ENCODE measurements around the gene PI4K2B.
"Not testable (repeated sequence)": the region's sequence is repeated elsewhere in the genome, so short reads cannot be mapped to it uniquely, and the experiment has no call there.

PI4K2B gene

GRCh38 chr4:25233737-25234389, at the start of gene PI4K2B:
Gene PI4K2B, plus strand, starts transcription at chr4:25234033. Its CDS starts 131 bp downstream, at chr4:25234164.
- H3K27ac Mint-ChIP-seq, result peak within 1 kb of the TSS; percentile 91
- H3K27me3 Mint-ChIP-seq, result no peaks in the 10 kb centered on the region
- no peaks in the 10 kb centered on the region for H3K9me3 Mint-ChIP-seq (ENCODE audit: low read depth)
- H3K36me3 Mint-ChIP-seq, result peaks cover 7% of the 10 kb centered on the region
- peak within 1 kb of the TSS; percentile 96 for H3K4me3 Mint-ChIP-seq
- peaks cover 37% of the 10 kb centered on the region for H3K4me1 Mint-ChIP-seq (ENCODE audit: low read depth)

GRCh38 chr4:25184056-25184455, 49.8 kb upstream of the PI4K2B start:
- no peaks in the 10 kb centered on the region for H3K27me3 Mint-ChIP-seq
- H3K9me3 Mint-ChIP-seq (ENCODE audit: low read depth), result no peaks in the 10 kb centered on the region
- H3K36me3 Mint-ChIP-seq, result peaks cover 4% of the 10 kb centered on the region

GRCh38 chr4:25190407-25190806, 43.4 kb upstream of the PI4K2B start:
- H3K36me3 Mint-ChIP-seq, result peaks cover 2% of the 10 kb centered on the region
- H3K27me3 Mint-ChIP-seq, result no peaks in the 10 kb centered on the region
- H3K4me3 Mint-ChIP-seq, result no peak overlapping the region
- H3K27ac Mint-ChIP-seq, result no peak overlapping the region
- no peaks in the 10 kb centered on the region for H3K9me3 Mint-ChIP-seq (ENCODE audit: low read depth)
- H3K4me1 Mint-ChIP-seq (ENCODE audit: low read depth), result peaks cover 6% of the 10 kb centered on the region

More at GRCh38 chr4:25184056-25184455, 49.8 kb upstream of the PI4K2B start:
- Mint-ChIP-seq H3K4me1 (ENCODE audit: low read depth) (peaks cover 20% of the 10 kb centered on the region), H3K4me3 (no peak overlapping the region), H3K27ac (no peak overlapping the region)

- Mint-ChIP-seq H3K4me1 (ENCODE audit: low read depth) (peaks cover 6% of the 10 kb centered on the region), H3K27ac (no peak overlapping the region), H3K36me3 (peaks cover 29% of the 10 kb centered on the region), H3K9me3 (ENCODE audit: low read depth) (peaks cover 2% of the 10 kb centered on the region), H3K4me3 (no peak overlapping the region), H3K27me3 (no peaks in the 10 kb centered on the region)
Observed at GRCh38 chr4:25198713-25199112, 35.1 kb upstream of the PI4K2B start.

GRCh38 chr4:25207997-25208396, 25.8 kb upstream of the PI4K2B start:
- H3K36me3 Mint-ChIP-seq, result peaks cover 13% of the 10 kb centered on the region

GRCh38 chr4:25209702-25210101, 24.1 kb upstream of the PI4K2B start:
- no peaks in the 10 kb centered on the region for H3K4me1 Mint-ChIP-seq (ENCODE audit: low read depth)
- no peaks in the 10 kb centered on the region for H3K27me3 Mint-ChIP-seq
- H3K36me3 Mint-ChIP-seq, result peaks cover 15% of the 10 kb centered on the region
- H3K4me3 Mint-ChIP-seq, result no peak overlapping the region
- peaks cover 14% of the 10 kb centered on the region for H3K9me3 Mint-ChIP-seq (ENCODE audit: low read depth)
- H3K27ac Mint-ChIP-seq, result no peak overlapping the region

More at GRCh38 chr4:25207997-25208396, 25.8 kb upstream of the PI4K2B start:
- Mint-ChIP-seq H3K27me3 (no peaks in the 10 kb centered on the region), H3K27ac (no peak overlapping the region), H3K4me1 (ENCODE audit: low read depth) (no peaks in the 10 kb centered on the region), H3K9me3 (ENCODE audit: low read depth) (peaks cover 17% of the 10 kb centered on the region), H3K4me3 (no peak overlapping the region)

- Mint-ChIP-seq H3K27ac (no peak overlapping the region), H3K9me3 (ENCODE audit: low read depth) (peaks cover 10% of the 10 kb centered on the region), H3K36me3 (peaks cover 12% of the 10 kb centered on the region), H3K4me3 (no peak overlapping the region), H3K27me3 (peaks cover 3% of the 10 kb centered on the region), H3K4me1 (ENCODE audit: low read depth) (no peaks in the 10 kb centered on the region)
Observed at GRCh38 chr4:25211721-25212120, 22.1 kb upstream of the PI4K2B start.

GRCh38 chr4:25212822-25213221, 21.0 kb upstream of the PI4K2B start:
- Mint-ChIP-seq H3K27me3 (peaks cover 3% of the 10 kb centered on the region), H3K27ac (no peak overlapping the region), H3K36me3 (peaks cover 16% of the 10 kb centered on the region), H3K9me3 (ENCODE audit: low read depth) (peaks cover 10% of the 10 kb centered on the region), H3K4me3 (no peak overlapping the region), H3K4me1 (ENCODE audit: low read depth) (no peaks in the 10 kb centered on the region)

- H3K36me3 Mint-ChIP-seq, result peaks cover 19% of the 10 kb centered on the region
Observed at GRCh38 chr4:25213347-25213979, 20.4 kb upstream of the PI4K2B start.

GRCh38 chr4:25214750-25215149, 19.1 kb upstream of the PI4K2B start:
- peaks cover 27% of the 10 kb centered on the region for H3K36me3 Mint-ChIP-seq
- H3K4me3 Mint-ChIP-seq; H3K27ac Mint-ChIP-seq; H3K27me3 Mint-ChIP-seq; H3K4me1 Mint-ChIP-seq (ENCODE audit: low read depth): not testable (repeated sequence)
- H3K9me3 Mint-ChIP-seq (ENCODE audit: low read depth), result peaks cover 13% of the 10 kb centered on the region

More at GRCh38 chr4:25213347-25213979, 20.4 kb upstream of the PI4K2B start:
- no peaks in the 10 kb centered on the region for H3K4me1 Mint-ChIP-seq (ENCODE audit: low read depth)
- peaks cover 10% of the 10 kb centered on the region for H3K9me3 Mint-ChIP-seq (ENCODE audit: low read depth)
- no peak overlapping the region for H3K27ac Mint-ChIP-seq
- H3K4me3 Mint-ChIP-seq, result no peak overlapping the region
- H3K27me3 Mint-ChIP-seq, result peaks cover 3% of the 10 kb centered on the region

GRCh38 chr4:25215511-25215910, 18.3 kb upstream of the PI4K2B start:
- peaks cover 16% of the 10 kb centered on the region for H3K9me3 Mint-ChIP-seq (ENCODE audit: low read depth)
- no peak overlapping the region for H3K4me3 Mint-ChIP-seq
- H3K36me3 Mint-ChIP-seq, result peaks cover 31% of the 10 kb centered on the region
- no peaks in the 10 kb centered on the region for H3K4me1 Mint-ChIP-seq (ENCODE audit: low read depth)
- peaks cover 3% of the 10 kb centered on the region for H3K27me3 Mint-ChIP-seq
- no peak overlapping the region for H3K27ac Mint-ChIP-seq

- peaks cover 33% of the 10 kb centered on the region for H3K9me3 Mint-ChIP-seq (ENCODE audit: low read depth)
- H3K4me3 Mint-ChIP-seq, result no peak overlapping the region
- peaks cover 45% of the 10 kb centered on the region for H3K36me3 Mint-ChIP-seq
- H3K27me3 Mint-ChIP-seq, result peaks cover 1% of the 10 kb centered on the region
- no peaks in the 10 kb centered on the region for H3K4me1 Mint-ChIP-seq (ENCODE audit: low read depth)
- no peak overlapping the region for H3K27ac Mint-ChIP-seq
Observed at GRCh38 chr4:25221377-25221776, 12.5 kb upstream of the PI4K2B start.

- Mint-ChIP-seq H3K4me3 (no peak overlapping the region), H3K36me3 (peaks cover 48% of the 10 kb centered on the region), H3K4me1 (ENCODE audit: low read depth) (no peaks in the 10 kb centered on the region), H3K27me3 (no peaks in the 10 kb centered on the region), H3K9me3 (ENCODE audit: low read depth) (peaks cover 42% of the 10 kb centered on the region), H3K27ac (no peak overlapping the region)
Observed at GRCh38 chr4:25223802-25224375, 9.9 kb upstream of the PI4K2B start.

GRCh38 chr4:25229804-25230203, 4.0 kb upstream of the PI4K2B start:
- H3K4me1 Mint-ChIP-seq (ENCODE audit: low read depth), result peaks cover 9% of the 10 kb centered on the region
- H3K27ac Mint-ChIP-seq, result no peak overlapping the region
- H3K27me3 Mint-ChIP-seq, result no peaks in the 10 kb centered on the region
- H3K36me3 Mint-ChIP-seq, result peaks cover 22% of the 10 kb centered on the region
- H3K4me3 Mint-ChIP-seq, result no peak overlapping the region
- H3K9me3 Mint-ChIP-seq (ENCODE audit: low read depth), result peaks cover 14% of the 10 kb centered on the region

GRCh38 chr4:25233194-25233593, 639 bp upstream of the PI4K2B start:
- peak overlapping the region; percentile 91 for H3K27ac Mint-ChIP-seq
- peak overlapping the region; percentile 80 for H3K4me3 Mint-ChIP-seq
- H3K27me3 Mint-ChIP-seq, result no peaks in the 10 kb centered on the region
- peaks cover 31% of the 10 kb centered on the region for H3K4me1 Mint-ChIP-seq (ENCODE audit: low read depth)
- H3K9me3 Mint-ChIP-seq (ENCODE audit: low read depth), result peaks cover 3% of the 10 kb centered on the region
- H3K36me3 Mint-ChIP-seq, result peaks cover 6% of the 10 kb centered on the region

Data from activated naive CD8-positive, alpha-beta T cell (primary cell).